Measurements from ENCODE around the gene TTN.

Gene TTN

DNA sequence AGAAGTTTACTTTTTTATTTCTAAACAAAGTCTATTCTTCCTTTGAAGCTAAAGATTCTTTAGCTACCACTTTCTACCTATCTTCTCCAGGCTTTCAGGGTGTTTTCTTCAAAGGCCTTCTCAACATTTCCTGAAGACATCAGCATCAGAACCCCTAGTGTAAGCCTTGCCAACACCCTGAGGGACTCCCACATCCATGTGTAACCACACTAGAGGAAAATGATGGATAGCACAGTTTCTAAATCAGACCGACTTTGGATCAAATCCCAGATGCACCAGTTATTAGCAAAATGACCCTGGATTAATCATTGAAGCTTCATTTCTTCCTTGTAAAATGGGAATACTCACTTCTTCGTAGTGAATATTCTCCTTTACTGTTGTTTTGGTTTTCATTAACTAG is 4.7 kb upstream of the TTN start:
- no peak for DNase-seq (ENCODE audit: low read depth in 2 of 2)

- no peak for DNase-seq (ENCODE audit: low read depth in 2 of 2)
Observed at GRCh38 chr2:178811045-178811444, 3.8 kb upstream of the TTN start.

DNA sequence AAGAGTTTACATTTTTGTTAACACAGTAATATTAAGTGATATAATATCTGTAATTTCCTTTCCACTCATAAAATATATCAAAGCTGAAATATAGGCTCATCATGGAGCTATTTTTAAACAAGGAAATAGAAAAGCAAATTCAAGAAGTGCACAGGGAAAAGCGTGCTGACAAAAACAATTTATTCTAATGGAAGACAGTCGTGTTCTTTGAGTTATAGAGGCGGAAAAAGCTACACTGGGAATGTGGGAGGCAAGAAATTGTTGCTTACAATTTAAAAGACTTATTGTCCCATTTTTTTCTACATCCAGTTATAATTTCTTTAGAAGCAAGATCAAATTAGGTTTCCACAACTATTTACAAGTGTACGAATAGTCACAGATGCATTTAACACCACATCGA is 3.2 kb upstream of the TTN start:
- DNase-seq (ENCODE audit: low read depth in 2 of 2) = no peak

DNA sequence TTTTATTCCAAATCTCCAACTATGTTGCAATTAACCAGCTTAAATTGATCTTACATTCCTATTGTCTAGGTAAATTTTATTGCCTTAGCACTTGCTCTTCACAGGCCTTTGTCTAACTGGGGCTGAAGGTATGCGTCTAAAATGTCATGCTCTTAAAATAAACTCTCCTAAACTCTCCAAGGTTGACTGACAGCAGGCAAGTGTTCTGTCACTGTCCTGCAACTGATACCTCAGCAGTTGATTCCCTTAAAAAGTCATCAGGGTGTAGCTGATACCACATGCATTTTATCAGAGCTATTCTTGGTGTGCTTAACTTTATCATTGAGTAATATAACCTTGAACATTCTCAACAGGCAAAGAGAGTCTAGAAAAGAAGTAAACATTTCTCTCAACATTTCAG is 680 bp downstream of the TTN start:
- DNase-seq (ENCODE audit: low read depth in 2 of 2) = no peak

GRCh38 chr2:178805457-178805856 is 1.8 kb downstream of the TTN start:
- DNase-seq (ENCODE audit: low read depth in 2 of 2) = no peak

- no peak for DNase-seq (ENCODE audit: low read depth in 2 of 2)
Observed at GRCh38 chr2:178804791-178805190, 2.4 kb downstream of the TTN start.

DNA sequence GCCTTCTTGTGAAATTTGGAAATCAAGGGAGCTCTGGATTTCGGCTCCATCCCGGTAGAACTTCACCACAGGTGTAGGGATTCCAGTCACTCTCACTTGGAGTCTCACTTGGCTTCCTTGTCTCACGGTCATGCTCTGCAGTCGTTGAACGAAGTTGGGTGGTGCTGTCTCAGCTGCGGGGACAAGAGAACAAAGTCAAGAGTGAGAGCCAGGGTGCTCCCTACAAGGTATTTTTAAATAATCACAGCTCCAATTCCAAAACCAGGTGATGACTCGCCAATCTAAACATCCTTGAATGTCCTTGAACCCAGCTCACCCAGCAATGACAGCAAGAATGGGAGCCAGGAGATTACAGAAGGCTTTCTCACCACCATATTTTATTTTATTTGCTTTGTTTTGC is 6.7 kb downstream of the TTN start:
- DNase-seq (ENCODE audit: low read depth in 2 of 2) = no peak

GRCh38 chr2:178799305-178799704 is 7.9 kb downstream of the TTN start:
- no peak for DNase-seq (ENCODE audit: low read depth in 2 of 2)

DNA sequence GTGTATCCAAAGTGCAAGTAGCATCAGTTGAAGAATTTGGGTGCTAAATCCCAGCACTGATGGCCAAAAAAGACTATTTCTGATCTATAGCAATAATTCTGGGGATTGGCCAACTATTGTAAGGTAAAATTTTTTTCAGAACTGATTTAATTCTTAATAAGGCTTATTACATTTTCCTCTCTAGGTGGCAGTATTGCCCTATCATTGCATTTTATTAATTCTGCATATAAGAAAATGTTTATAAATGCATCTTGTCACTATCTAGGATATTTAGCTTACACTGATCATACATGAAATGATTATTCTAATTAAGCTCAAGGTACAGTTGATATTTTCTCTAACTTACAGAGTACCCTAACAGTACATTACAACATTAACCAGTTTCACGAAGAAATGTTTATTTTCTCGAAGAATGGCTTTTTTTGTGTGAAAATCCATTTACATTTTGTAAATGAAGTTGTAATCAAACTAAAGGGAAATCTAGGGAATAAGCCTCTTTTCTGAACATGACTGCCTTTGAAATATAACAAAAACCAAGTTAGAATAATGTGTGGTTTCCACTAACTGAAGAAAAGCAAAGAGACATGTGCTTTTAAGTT is 11.0 kb downstream of the TTN start:
- DNase-seq (ENCODE audit: low read depth in 2 of 2) = no peak

DNA sequence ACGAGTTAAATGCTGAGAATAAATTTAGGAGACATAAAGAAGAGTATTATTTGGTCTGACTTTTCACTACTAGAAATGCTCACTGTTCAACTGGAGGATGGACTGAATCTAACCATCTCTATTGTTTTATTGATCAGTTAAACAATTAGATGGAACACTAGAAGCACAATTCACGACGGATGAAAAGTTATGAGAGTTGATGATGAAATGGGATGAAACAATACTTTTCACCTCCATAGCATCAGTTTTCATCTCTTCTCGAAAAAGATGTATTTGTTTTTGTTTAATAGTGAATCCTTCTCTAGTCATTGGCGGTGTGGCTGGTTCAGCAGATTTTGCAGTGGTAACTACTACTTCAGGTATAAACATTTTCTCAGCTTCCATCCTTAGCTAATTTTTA is 19.3 kb downstream of the TTN start:
- DNase-seq (ENCODE audit: low read depth in 2 of 2) = no peak

- DNase-seq (ENCODE audit: low read depth in 2 of 2) = no peak
Observed at GRCh38 chr2:178787155-178787554, 20.1 kb downstream of the TTN start.

- no peak for DNase-seq (ENCODE audit: low read depth in 2 of 2)
Observed at GRCh38 chr2:178783889-178784288, 23.3 kb downstream of the TTN start.

DNA sequence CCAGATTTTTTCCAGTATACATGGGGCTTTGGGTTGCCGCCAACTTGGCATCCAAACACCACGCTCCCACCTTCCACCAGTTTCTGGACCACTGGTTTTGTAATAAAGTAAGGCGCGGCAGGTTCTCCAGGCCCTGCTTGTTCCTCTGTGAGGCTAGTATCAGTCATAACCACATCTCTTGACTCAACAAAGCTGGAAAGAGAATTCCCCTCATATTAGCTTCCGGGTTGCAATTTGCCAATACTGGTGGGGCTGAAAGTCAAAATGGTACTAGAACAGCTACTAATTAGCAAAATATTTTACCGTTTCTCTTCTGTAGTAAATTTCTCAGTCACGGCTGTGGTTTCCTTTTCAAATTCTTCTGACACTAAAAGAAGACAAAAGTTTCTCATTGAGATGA is 25.0 kb downstream of the TTN start:
- DNase-seq (ENCODE audit: low read depth in 2 of 2) = no peak

- DNase-seq (ENCODE audit: low read depth in 2 of 2) = no peak
Observed at GRCh38 chr2:178777577-178777976, 29.6 kb downstream of the TTN start.

DNA sequence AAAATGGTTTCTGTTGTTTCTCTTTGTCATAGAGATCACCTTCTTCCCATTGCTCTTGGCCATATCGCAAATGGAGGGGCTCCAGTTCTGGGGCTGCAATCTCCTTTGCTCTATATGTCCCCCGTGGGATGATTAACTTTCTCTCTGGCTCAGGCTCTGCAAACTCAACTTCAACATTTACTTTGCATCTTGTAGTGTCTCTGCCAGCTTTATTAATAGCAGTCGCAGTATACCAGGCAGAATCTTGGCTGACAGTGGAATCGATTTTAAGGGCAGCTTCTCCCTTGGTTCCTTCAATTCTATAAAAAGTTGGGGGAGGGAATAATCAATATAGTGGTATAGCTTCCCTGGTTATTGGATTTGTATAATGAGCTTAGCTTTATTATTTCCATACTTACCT is 30.5 kb downstream of the TTN start:
- DNase-seq (ENCODE audit: low read depth in 2 of 2) = no peak

GRCh38 chr2:178775975-178776374 is 31.2 kb downstream of the TTN start:
- DNase-seq (ENCODE audit: low read depth in 2 of 2) = no peak

- no peak for DNase-seq (ENCODE audit: low read depth in 2 of 2)
Observed at GRCh38 chr2:178770518-178770917, 36.7 kb downstream of the TTN start.

DNA sequence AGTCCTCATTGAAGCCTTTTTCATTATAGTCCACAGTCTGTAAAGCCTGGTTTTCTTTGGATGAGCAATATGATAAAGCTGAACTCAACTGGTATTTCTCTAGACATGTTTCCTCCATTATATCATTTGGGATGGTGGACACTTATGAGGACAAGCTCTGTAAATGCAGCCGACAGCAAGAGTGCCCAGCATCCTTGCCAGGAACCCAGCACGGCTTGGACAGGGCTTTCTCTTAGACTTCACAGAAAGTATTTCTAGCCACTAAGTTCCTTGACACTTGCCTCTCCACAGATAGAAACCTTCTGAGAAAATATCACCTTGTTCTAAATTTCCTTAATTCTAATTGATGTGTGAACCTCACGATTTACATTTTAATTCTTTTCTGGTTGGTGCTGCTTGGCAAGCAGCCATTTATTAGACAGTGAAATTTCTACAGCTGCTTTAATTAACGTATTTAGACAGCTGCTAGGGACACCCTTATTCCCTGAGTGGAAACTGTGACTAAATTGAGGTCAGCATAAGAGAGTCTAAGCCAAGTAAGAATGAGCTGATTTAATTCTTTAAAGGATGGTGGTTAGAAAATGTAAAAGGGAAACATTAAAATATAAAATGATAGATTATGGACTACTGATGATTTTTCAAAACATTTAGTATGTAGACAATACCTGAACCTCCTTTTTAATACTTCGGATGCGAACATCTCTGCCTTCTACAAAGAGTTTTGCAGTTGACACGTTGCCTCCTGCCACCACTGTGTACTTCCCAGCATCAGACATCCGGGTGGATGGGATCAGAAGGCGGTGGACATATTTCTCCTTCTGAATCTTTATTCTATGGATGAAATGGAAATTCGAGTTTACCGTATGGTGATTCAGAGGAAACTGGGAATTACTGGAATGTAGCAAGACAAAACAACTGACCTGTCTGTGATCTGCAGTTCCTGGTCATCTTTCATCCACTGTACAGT is 39.8 kb downstream of the TTN start:
- DNase-seq (ENCODE audit: low read depth in 2 of 2) = no peak

DNA sequence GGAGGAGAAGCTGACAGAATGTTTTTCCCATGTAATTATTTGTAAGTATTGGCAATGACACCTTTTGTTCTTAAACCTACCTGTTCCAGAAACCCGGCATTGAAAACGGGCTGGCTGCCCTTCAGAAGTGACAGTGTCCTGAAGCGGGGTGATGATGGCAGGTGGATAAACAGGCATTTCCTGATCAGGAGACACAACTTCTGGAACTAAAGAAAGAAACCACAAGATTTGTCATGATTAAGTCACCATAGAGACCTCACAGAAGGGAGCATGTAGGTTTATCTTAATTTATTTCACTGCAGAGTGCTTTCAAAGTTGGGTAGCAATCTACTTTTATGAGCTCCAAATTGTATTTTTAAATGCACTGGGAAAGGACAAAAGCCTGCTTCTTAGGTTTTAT is 43.1 kb downstream of the TTN start:
- no peak for DNase-seq (ENCODE audit: low read depth in 2 of 2)

GRCh38 chr2:178761759-178762371 is 45.4 kb downstream of the TTN start:
- no peak for DNase-seq (ENCODE audit: low read depth in 2 of 2)

- no peak for DNase-seq (ENCODE audit: low read depth in 2 of 2)
Observed at GRCh38 chr2:178756843-178757242, 50.4 kb downstream of the TTN start.

DNA sequence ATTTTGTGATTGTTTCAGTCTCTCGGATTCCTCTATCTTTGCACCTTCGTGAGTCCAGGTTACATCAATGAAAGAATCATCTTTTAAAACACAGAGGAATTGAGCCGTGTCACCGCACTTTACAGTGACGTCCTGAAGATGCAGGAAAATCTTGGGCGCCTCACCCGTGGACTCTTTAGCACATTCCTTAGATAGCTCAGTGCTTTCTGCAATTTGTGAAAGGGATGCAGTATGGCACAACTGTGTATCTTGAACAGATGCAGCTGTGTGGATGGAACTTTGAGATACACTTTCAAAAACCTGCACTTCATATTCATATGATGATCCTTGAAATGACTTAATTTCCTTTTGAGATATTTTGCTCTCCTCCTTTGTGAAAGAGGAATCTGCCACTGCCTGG is 50.9 kb downstream of the TTN start:
- no peak for DNase-seq (ENCODE audit: low read depth in 2 of 2)

GRCh38 chr2:178747767-178748166 is 59.5 kb downstream of the TTN start:
- DNase-seq (ENCODE audit: low read depth in 2 of 2) = no peak

Data from stimulated activated CD4-positive, alpha-beta T cell treated with anti-CD3 and anti-CD28 coated beads, Interleukin-1b, Interleukin-23, amount 100 ng/mL, for 1 hour (primary cell).